ENCODE measurements around the gene MRPL52. TPM values are rescaled to one million over a fixed set of nuclear protein-coding genes. Genes with fewer than 3 reads are reported as not detected.

MRPL52 gene
- polyA plus RNA-seq, 2 of the 4 experiments (the other 2 are of a cell fraction) = 116 to 172 TPM

DNA sequence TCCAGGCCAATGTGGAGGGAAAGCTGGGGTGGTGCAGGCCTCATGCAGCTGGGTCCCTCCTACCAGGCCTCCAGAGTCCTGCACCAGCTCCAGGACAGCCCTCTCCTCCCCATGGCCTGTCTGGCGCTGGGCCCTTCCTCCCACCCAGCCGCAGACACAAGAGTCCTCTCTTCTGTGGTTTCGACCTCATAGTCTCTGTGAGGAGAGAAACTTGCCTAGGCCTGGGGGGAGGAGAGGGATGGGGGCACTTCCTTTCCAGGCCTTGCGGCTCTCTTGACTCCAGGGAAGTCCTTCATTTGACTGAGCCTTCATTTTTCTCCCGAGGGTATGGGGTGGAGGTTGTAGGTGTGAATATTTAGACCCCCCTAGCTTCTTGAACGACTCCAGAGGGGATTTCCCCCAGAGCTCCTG lies 8.9 kb downstream of the MRPL52 start (continued):
- TF ChIP-seq MAFK (IDR thresholded peaks at IDR 0.05; ENCODE audit: partially characterized antibody) (no peak), FOSB (CRISPR knock-in tag; IDR thresholded peaks at IDR 0.05) (no peak), HOXB13 (CRISPR knock-in tag; IDR thresholded peaks at IDR 0.05; ENCODE audit: low read depth) (no peak)
- TF ChIP-seq, protein P1, sequence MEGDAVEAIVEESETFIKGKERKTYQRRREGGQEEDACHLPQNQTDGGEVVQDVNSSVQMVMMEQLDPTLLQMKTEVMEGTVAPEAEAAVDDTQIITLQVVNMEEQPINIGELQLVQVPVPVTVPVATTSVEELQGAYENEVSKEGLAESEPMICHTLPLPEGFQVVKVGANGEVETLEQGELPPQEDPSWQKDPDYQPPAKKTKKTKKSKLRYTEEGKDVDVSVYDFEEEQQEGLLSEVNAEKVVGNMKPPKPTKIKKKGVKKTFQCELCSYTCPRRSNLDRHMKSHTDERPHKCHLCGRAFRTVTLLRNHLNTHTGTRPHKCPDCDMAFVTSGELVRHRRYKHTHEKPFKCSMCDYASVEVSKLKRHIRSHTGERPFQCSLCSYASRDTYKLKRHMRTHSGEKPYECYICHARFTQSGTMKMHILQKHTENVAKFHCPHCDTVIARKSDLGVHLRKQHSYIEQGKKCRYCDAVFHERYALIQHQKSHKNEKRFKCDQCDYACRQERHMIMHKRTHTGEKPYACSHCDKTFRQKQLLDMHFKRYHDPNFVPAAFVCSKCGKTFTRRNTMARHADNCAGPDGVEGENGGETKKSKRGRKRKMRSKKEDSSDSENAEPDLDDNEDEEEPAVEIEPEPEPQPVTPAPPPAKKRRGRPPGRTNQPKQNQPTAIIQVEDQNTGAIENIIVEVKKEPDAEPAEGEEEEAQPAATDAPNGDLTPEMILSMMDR (IDR thresholded peaks at IDR 0.05) = no peak

DNA sequence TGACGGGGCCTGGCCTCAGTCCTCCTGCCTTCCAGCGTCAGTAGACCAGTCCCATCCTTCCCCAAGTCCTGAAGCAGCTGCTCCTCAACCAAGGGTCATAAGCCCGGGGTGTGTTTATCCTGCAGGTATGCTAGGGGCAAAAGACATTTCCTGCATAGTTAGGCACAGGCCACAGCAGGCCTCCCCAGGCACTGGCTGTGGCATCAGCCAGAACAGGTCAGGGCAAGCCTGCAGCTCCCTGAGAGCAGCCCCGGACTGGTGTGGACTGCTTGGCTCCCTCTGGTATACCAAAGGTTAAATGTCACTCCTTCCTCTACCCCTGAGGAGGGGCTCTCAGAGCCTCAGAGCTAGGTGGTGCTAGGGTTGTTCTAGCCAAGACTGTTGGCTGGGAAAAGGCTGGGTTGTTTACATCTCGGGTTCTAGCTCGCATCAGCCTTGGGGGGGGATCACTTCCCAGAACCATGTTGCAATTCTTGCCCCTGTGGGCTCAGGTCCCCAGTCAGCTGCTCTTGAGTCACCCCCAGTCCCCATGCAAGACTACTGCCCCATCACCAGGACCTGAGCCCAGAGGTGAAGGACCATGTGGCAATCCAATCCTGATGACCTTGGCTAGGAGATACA lies 9.6 kb downstream of the MRPL52 start:
- no peak for TF ChIP-seq RNF2 (IDR thresholded peaks at IDR 0.05; ENCODE audit: borderline replicate concordance, low read depth)
- TF ChIP-seq CBX8 (IDR thresholded peaks at IDR 0.05) = no peak
- Histone ChIP-seq H3K4me2 (no peak overlapping the region), H3K27ac (peak overlapping the region in 1 of 2 experiments; percentile 14; a peak in 2 of 6 replicates), H3K4me1 (no peaks in the 10 kb centered on the region), H3K4me3 (no peak overlapping the region), H3K9me3 (no peaks in the 10 kb centered on the region)
- CTCF ChIA-PET = interaction anchor here (0.7 to 14.1 kb wide), 9 partner anchors 9 to 283 kb away, joined by 3 to 195 read pairs (median 4); partner anchors contain the start of gene MRPL52
- FAIRE-seq (no peak), DNase-seq (ENCODE audit: low read depth in 1 of 2, low spot score in 1 of 2) (no peak), ATAC-seq (peak in 1 of 2 experiments; percentile 9; a peak in 1 of 6 replicates)
- POLR2A ChIA-PET = no interaction called here
- 80% methylated on average over 6 of the region's 6 CpGs for WGBS (ENCODE audit: missing lambda C conversion rate)

DNA sequence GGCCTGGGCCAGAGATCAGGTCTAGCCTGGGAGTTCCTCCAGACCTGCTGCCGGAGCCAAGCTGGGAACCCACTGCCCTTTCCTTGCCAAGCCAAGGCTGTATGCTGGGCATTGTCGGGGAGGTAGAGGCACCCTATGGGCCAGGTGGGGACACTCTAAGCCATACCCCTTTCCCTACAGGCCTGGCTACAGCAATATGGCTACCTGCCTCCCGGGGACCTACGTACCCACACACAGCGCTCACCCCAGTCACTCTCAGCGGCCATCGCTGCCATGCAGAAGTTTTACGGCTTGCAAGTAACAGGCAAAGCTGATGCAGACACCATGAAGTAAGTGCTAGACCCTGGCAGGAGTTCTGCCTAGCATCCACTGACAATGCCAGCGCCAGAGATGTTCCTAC lies 11.6 kb downstream of the MRPL52 start:
- WGBS (ENCODE audit: missing lambda C conversion rate) = 91% methylated on average over 8 of the region's 9 CpGs
- Histone ChIP-seq H3K9me3 (no peaks in the 10 kb centered on the region), H3K27ac (no peak overlapping the region), H3K4me3 (no peak overlapping the region), H3K4me2 (no peak overlapping the region), H3K4me1 (no peaks in the 10 kb centered on the region)
- ATAC-seq (no peak), DNase-seq (ENCODE audit: low read depth in 1 of 2, low spot score in 1 of 2) (no peak), FAIRE-seq (no peak)
- ChIA-PET POLR2A (interaction anchor here (0.6 kb wide), 1 partner anchor 61 kb away, joined by 3 read pairs; no protein-coding TSS in a partner anchor), CTCF (interaction anchor here (1.0 to 14.1 kb wide), 4 partner anchors 11 to 285 kb away, joined by 3 to 195 read pairs (median 4); no protein-coding TSS in a partner anchor)
- TF ChIP-seq, protein P1 (IDR thresholded peaks at IDR 0.05) = no peak
- no peak for TF ChIP-seq RNF2 (IDR thresholded peaks at IDR 0.05; ENCODE audit: borderline replicate concordance, low read depth)
- no peak for TF ChIP-seq MAFK (IDR thresholded peaks at IDR 0.05; ENCODE audit: partially characterized antibody)
- TF ChIP-seq RFX5 (IDR thresholded peaks at IDR 0.05) = no peak
- no peak for TF ChIP-seq HOXB5 (CRISPR knock-in tag; IDR thresholded peaks at IDR 0.05)
- TF ChIP-seq, protein P2, sequence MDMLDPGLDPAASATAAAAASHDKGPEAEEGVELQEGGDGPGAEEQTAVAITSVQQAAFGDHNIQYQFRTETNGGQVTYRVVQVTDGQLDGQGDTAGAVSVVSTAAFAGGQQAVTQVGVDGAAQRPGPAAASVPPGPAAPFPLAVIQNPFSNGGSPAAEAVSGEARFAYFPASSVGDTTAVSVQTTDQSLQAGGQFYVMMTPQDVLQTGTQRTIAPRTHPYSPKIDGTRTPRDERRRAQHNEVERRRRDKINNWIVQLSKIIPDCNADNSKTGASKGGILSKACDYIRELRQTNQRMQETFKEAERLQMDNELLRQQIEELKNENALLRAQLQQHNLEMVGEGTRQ (IDR thresholded peaks at IDR 0.05) = no peak
- TF ChIP-seq ZSCAN20 (CRISPR knock-in tag; IDR thresholded peaks at IDR 0.05) = no peak

DNA sequence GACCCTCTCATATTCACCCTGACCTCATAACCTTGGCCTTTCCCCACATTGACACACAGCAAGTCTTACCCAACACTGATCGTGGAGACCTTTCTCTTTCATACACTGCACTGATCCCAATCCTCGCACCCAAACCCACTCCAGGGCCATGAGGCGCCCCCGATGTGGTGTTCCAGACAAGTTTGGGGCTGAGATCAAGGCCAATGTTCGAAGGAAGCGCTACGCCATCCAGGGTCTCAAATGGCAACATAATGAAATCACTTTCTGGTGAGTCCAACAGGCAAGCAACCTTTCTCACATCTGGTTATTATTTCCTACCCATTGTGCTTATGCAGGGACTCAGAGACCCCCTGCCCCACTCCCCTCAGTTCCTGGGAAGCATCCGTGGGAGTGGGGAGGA lies 12.1 kb downstream of the MRPL52 start:
- ATAC-seq = no peak
- CTCF ChIA-PET = interaction anchor here (1.1 to 14.1 kb wide), 3 partner anchors 10 to 285 kb away, joined by 3 to 195 read pairs (median 5); no protein-coding TSS in a partner anchor

More for the DNA sequence above, 12.1 kb downstream of the MRPL52 start:
- no peak for DNase-seq (ENCODE audit: low read depth in 1 of 2, low spot score in 1 of 2)
- FAIRE-seq = no peak
- Histone ChIP-seq H3K4me2 (no peak overlapping the region), H3K27ac (no peak overlapping the region), H3K9me3 (no peaks in the 10 kb centered on the region), H3K4me3 (no peak overlapping the region), H3K4me1 (no peaks in the 10 kb centered on the region)
- 64% methylated on average over 8 of the region's 8 CpGs for WGBS (ENCODE audit: missing lambda C conversion rate)
- TF ChIP-seq RNF2 (IDR thresholded peaks at IDR 0.05; ENCODE audit: borderline replicate concordance, low read depth) = no peak
- no peak for TF ChIP-seq NPAS2 (CRISPR knock-in tag; IDR thresholded peaks at IDR 0.05; ENCODE audit: borderline replicate concordance)
- POLR2A ChIA-PET = no interaction called here

Measured in A549 (cell line).